Right lobe of liver (tissue), 6 donors: ENCODE data around the gene DLX5. TPM values are rescaled to one million over a fixed set of nuclear protein-coding genes. Genes with fewer than 3 reads are reported as not detected.

Experiments used
- ATAC-seq, 4 donors: fragments of 200-7000 bp; cut with Tn5 transposase; one replicate each; pipeline ENCODE4 v1.9.1; 2020; ENCODE audit warnings: mild to moderate bottlenecking in 4 of 4, moderate library complexity in 4 of 4
- DNase-seq, 3 donors: peaks; one replicate each; pipeline ENCODE4 v3.0.0-alpha.2; 2020
- H3K27ac ChIP-seq, 3 donors: fragments of 200-600 bp; one replicate each; pipeline ENCODE4 v1.8.0; 2022
- H3K27me3 ChIP-seq, 2 donors: fragments of 200-600 bp; one replicate each; pipeline ENCODE4 v1.8.0; 2022
- H3K36me3 ChIP-seq, 4 donors: fragments of 200-600 bp; sonication (generic) in 1 of 4; one replicate each; pipeline versions ENCODE4 v1.5.1 to v1.8.0; 2017 to 2022; ENCODE audit warnings: control low read depth in 1 of 4
- H3K4me1 ChIP-seq, 4 donors: fragments of 200-600 bp; sonication (generic) in 1 of 4; one replicate each; pipeline versions ENCODE4 v1.5.1 to v1.8.0; 2017 to 2022; ENCODE audit warnings: control low read depth in 1 of 4
- H3K4me3 ChIP-seq, 3 donors: fragments of 200-600 bp; one replicate each; pipeline ENCODE4 v1.8.0; 2022
- H3K9me3 ChIP-seq, 4 donors: fragments of 200-600 bp; sonication (generic) in 1 of 4; one replicate each; pipeline versions ENCODE4 v1.5.1 to v1.8.0; 2017 to 2022; ENCODE audit warnings: control low read depth in 1 of 4
- CTCF ChIP-seq, 4 donors: fragments of 200-600 bp in 3 of 4; fragments of 450-650 bp in 1 of 4; IDR thresholded peaks; one replicate each; pipeline versions ENCODE4 v1.5.1 to v1.8.0; 2016 to 2022; ENCODE audit warnings: antibody characterized with exemption in 4 of 4, mild to moderate bottlenecking in 2 of 4
- POLR2A ChIP-seq: fragments of 450-650 bp; IDR thresholded peaks from one replicate; pipeline ENCODE4 v1.6.1; 2017; ENCODE audit warnings: antibody characterized with exemption, mild to moderate bottlenecking
- WGBS: methylation state at CpG from one replicate; pipeline ENCODE4 v1.1.6; 2018; ENCODE audit warnings: low coverage, low lambda C conversion rate; ENCODE audit not compliant: insufficient coverage; ENCODE audit errors: missing lambda C conversion rate; 5-methylcytosine and 5-hydroxymethylcytosine counted together
- intact Hi-C, 2 donors: fragments of 100-400 bp; cut with DNase I; formaldehyde crosslinking; loops; one replicate each; pipeline versions ENCODE4 v1.11.2 to v1.14.1; 2022
- total RNA-seq, 6 experiments: library from RNA; depleted of rRNA in 2 of 6; stranded (reverse); fragments of >200 nt in 2 of 6; fragmentation: NEBNext Ultra II Directional in 3 of 6; extraction: Animal tissue kit (Norgen Biotek cat#: 25700) in 3 of 6; gene quantifications; one replicate each; pipeline versions ENCODE4 v1.1.0 to v1.2.4, GENCODE V29; 2016 to 2023
- donor health status: DM: no; HTN: yes; CAD: no.
- donor health status: DM: no; HTN: no; CAD: no.
- donor health status: DM: no; HTN: no; CAD: no.
- donor health status: DM: no; HTN: yes; CAD: no.
- donor health status: DM: no; HTN: yes; CAD: no.

The DLX5 gene
- total RNA-seq, 6 experiments from 2014 or later, result not detected

GRCh38 chr7:96995406-96996110 is 29.1 kb downstream of the DLX5 start:
- no peaks in the 10 kb centered on the region for H3K9me3 ChIP-seq
- H3K4me1 ChIP-seq, result no peaks in the 10 kb centered on the region
- WGBS, result 6% methylated on average over 6 of the region's 6 CpGs
- H3K36me3 ChIP-seq, result no peaks in the 10 kb centered on the region
- no peak overlapping the region for H3K4me3 ChIP-seq
- ATAC-seq (no peak), DNase-seq (no peak)
- intact Hi-C loops, result no loop called here
- peaks cover 9 to 73% of the 10 kb centered on the region in 2 donors for H3K27me3 ChIP-seq
- TF ChIP-seq CTCF (IDR thresholded peaks at IDR 0.05) (no peak), POLR2A (no peak)
- no peak overlapping the region for H3K27ac ChIP-seq

GRCh38 chr7:96993980-96994379 is 30.7 kb downstream of the DLX5 start:
- Histone ChIP-seq H3K27me3 (peaks cover 9 to 74% of the 10 kb centered on the region in 2 donors), H3K4me3 (no peak overlapping the region), H3K27ac (no peak overlapping the region), H3K4me1 (no peaks in the 10 kb centered on the region), H3K36me3 (no peaks in the 10 kb centered on the region), H3K9me3 (no peaks in the 10 kb centered on the region)
- ATAC-seq (no peak), DNase-seq (no peak)
- TF ChIP-seq POLR2A (no peak), CTCF (IDR thresholded peaks at IDR 0.05) (no peak)
- intact Hi-C loops, result no loop called here
- WGBS, result 43% methylated on average over 1 of the region's 1 CpG

- intact Hi-C loops, result no loop called here
- TF ChIP-seq POLR2A (no peak), CTCF (IDR thresholded peaks at IDR 0.05) (no peak)
- Histone ChIP-seq H3K4me1 (no peaks in the 10 kb centered on the region), H3K4me3 (no peak overlapping the region), H3K9me3 (no peaks in the 10 kb centered on the region), H3K36me3 (no peaks in the 10 kb centered on the region), H3K27ac (no peak overlapping the region), H3K27me3 (peaks cover 9 to 73% of the 10 kb centered on the region in 2 donors)
- DNase-seq (no peak), ATAC-seq (no peak)
- WGBS, result 13% methylated on average over 17 of the region's 27 CpGs
Measured at GRCh38 chr7:96993094-96993865, 31.4 kb downstream of the DLX5 start.

GRCh38 chr7:96992192-96993005 is 32.2 kb downstream of the DLX5 start:
- DNase-seq (no peak), ATAC-seq (no peak)
- Histone ChIP-seq H3K4me1 (no peaks in the 10 kb centered on the region), H3K4me3 (no peak overlapping the region), H3K9me3 (no peaks in the 10 kb centered on the region), H3K36me3 (no peaks in the 10 kb centered on the region), H3K27ac (no peak overlapping the region), H3K27me3 (peaks cover 15 to 65% of the 10 kb centered on the region in 2 donors)
- 7% methylated on average over 23 of the region's 47 CpGs for WGBS
- intact Hi-C loops, result no loop called here
- TF ChIP-seq CTCF (IDR thresholded peaks at IDR 0.05) (no peak), POLR2A (no peak)
